ENCODE results near the gene IMPA2. TPM values are rescaled to one million over a fixed set of nuclear protein-coding genes. Genes with fewer than 3 reads are reported as not detected.
A peak's percentile ranks its signal among the peaks of the same experiment; 100 is the strongest.
"Not testable (repeated sequence)": the region's sequence is repeated elsewhere in the genome, so short reads cannot be mapped to it uniquely, and the experiment has no call there.

Gene IMPA2
- total and polyA plus RNA-seq, 7 donors = 61.4 to 342 (median 196) TPM

- Histone ChIP-seq H3K4me1 (no peaks in the 10 kb centered on the region), H3K27ac (no peak overlapping the region), H3K27me3 (ENCODE audit: insufficient read depth in 3 of 3, low read length in 2 of 3) (no peaks in the 10 kb centered on the region), H3K9me3 (no peaks in the 10 kb centered on the region), H3K36me3 (ENCODE audit: insufficient read depth in 1 of 2, low read depth in 1 of 2) (no peaks in the 10 kb centered on the region), H3K4me3 (no peak overlapping the region)
- WGBS, 3 donors = 94 to 97% (median 97%) methylated on average over 24 to 26 of the region's 26 CpGs
- DNase-seq (no peak), ATAC-seq (no peak)
- intact Hi-C loops (cut with DNase I) = no loop called here
- no peak for TF ChIP-seq CTCF (IDR thresholded peaks at IDR 0.05)
Observed at GRCh38 chr18:12067671-12068070, 86.4 kb downstream of the IMPA2 start.

GRCh38 chr18:12068316-12068949 lies 87.1 kb downstream of the IMPA2 start:
- H3K36me3 ChIP-seq (ENCODE audit: insufficient read depth in 1 of 2, low read depth in 1 of 2); H3K9me3 ChIP-seq; H3K27ac ChIP-seq; H3K4me1 ChIP-seq; intact Hi-C loops (cut with DNase I); H3K27me3 ChIP-seq (ENCODE audit: insufficient read depth in 3 of 3, low read length in 2 of 3): not testable (repeated sequence)
- peak; percentile 17 for TF ChIP-seq CTCF (IDR thresholded peaks at IDR 0.05)
- DNase-seq = peak in 1 of 2 donors; percentile 15
- ATAC-seq = peak in 2 of 4 donors; percentile 55 to 56
- WGBS, 3 donors = 76 to 86% (median 79%) methylated on average over 44 of the region's 44 CpGs
- peak overlapping the region; percentile 30 for H3K4me3 ChIP-seq

GRCh38 chr18:12068950-12069320 lies 87.6 kb downstream of the IMPA2 start:
- no peak for DNase-seq
- no peak overlapping the region for H3K27ac ChIP-seq
- H3K27me3 ChIP-seq (ENCODE audit: insufficient read depth in 3 of 3, low read length in 2 of 3) = no peaks in the 10 kb centered on the region
- H3K4me1 ChIP-seq = no peaks in the 10 kb centered on the region
- WGBS, 3 donors = 70 to 74% (median 73%) methylated on average over 3 of the region's 3 CpGs
- no peak for TF ChIP-seq CTCF (IDR thresholded peaks at IDR 0.05)
- no peaks in the 10 kb centered on the region for H3K9me3 ChIP-seq
- no peaks in the 10 kb centered on the region for H3K36me3 ChIP-seq (ENCODE audit: insufficient read depth in 1 of 2, low read depth in 1 of 2)
- intact Hi-C loops (cut with DNase I) = no loop called here
- peak overlapping the region; percentile 30 for H3K4me3 ChIP-seq
- no peak for ATAC-seq

GRCh38 chr18:12071066-12071465 lies 89.8 kb downstream of the IMPA2 start:
- H3K27me3 ChIP-seq (ENCODE audit: insufficient read depth in 3 of 3, low read length in 2 of 3); H3K27ac ChIP-seq; ATAC-seq; H3K4me1 ChIP-seq; H3K4me3 ChIP-seq; H3K36me3 ChIP-seq (ENCODE audit: insufficient read depth in 1 of 2, low read depth in 1 of 2); DNase-seq; H3K9me3 ChIP-seq: not testable (repeated sequence)
- intact Hi-C loops (cut with DNase I) = loop anchor here in 1 of 2 donors (5.0 kb wide), 1 partner anchor 166 kb away; no protein-coding TSS in a partner anchor
- 55 to 73% (median 63%) methylated on average over 1 of the region's 1 CpG for WGBS, 3 donors

- H3K4me1 ChIP-seq = no peaks in the 10 kb centered on the region
- H3K36me3 ChIP-seq (ENCODE audit: insufficient read depth in 1 of 2, low read depth in 1 of 2) = no peaks in the 10 kb centered on the region
- ATAC-seq (no peak), DNase-seq (no peak)
- 66 to 76% (median 68%) methylated on average over 1 of the region's 1 CpG for WGBS, 3 donors
- H3K27me3 ChIP-seq (ENCODE audit: insufficient read depth in 3 of 3, low read length in 2 of 3) = no peaks in the 10 kb centered on the region
- H3K4me3 ChIP-seq = no peak overlapping the region
- intact Hi-C loops (cut with DNase I) = loop anchor here in 1 of 2 donors (5.0 kb wide), 1 partner anchor 164 kb away; no protein-coding TSS in a partner anchor
- H3K27ac ChIP-seq = no peak overlapping the region
- H3K9me3 ChIP-seq = no peaks in the 10 kb centered on the region
- TF ChIP-seq CTCF (IDR thresholded peaks at IDR 0.05) = no peak
Observed at GRCh38 chr18:12072996-12073395, 91.7 kb downstream of the IMPA2 start.
